HepG2 (cell line): Measurements from ENCODE around the gene ALG9. TPM values are rescaled to one million over a fixed set of nuclear protein-coding genes. Genes with fewer than 3 reads are reported as not detected.
A peak's percentile ranks its signal among the peaks of the same experiment; 100 is the strongest.

Source experiments
- ASH2L ChIP-seq: fragments of 300-600, 200-600 bp; sonication (generic); IDR thresholded peaks from 2 replicates; pipeline ENCODE4 v1.7.0; 2017; ENCODE audit warnings: low read depth, mild to moderate bottlenecking, moderate library complexity, mixed read lengths, low read length; ENCODE audit not compliant: insufficient read length
- CREB1 ChIP-seq, 2 experiments: fragments of 450-650 bp in 1 of 2; IDR thresholded peaks; 2 replicates each; pipeline ENCODE4 v1.6.1; 2016 to 2017; ENCODE audit warnings: control low read depth in 1 of 2, mild to moderate bottlenecking in 1 of 2, missing compliant biosample characterization in 1 of 2, missing genetic modification characterization in 1 of 2
- KLF16 ChIP-seq, 2 experiments: sonication (generic) in 1 of 2; formaldehyde crosslinking in 1 of 2; IDR thresholded peaks; 2 replicates each; pipeline versions ENCODE4 v1.6.1 to v1.8.0; 2016 to 2023; ENCODE audit warnings: missing genetic modification reagents in 2 of 2, missing compliant biosample characterization in 1 of 2
- MTF1 ChIP-seq: sonication (generic); formaldehyde crosslinking; IDR thresholded peaks from 2 replicates; pipeline ENCODE4 v1.5.0; 2020; ENCODE audit warnings: missing genetic modification reagents
- NCOA2 ChIP-seq: sonication (generic); formaldehyde crosslinking; IDR thresholded peaks from 2 replicates; pipeline ENCODE4 v1.8.0; 2022; ENCODE audit warnings: inconsistent platforms
- NR2C2 ChIP-seq: sonication (generic); formaldehyde crosslinking; IDR thresholded peaks from 2 replicates; pipeline ENCODE4 v1.4.0; 2020; ENCODE audit warnings: missing genetic modification reagents, mild to moderate bottlenecking, moderate library complexity, borderline replicate concordance
- REL ChIP-seq: sonication (generic); formaldehyde crosslinking; conservative IDR thresholded peaks from 2 replicates; pipeline ENCODE4 v1.8.0; 2022; ENCODE audit warnings: mild to moderate bottlenecking, missing genetic modification reagents, moderate library complexity
- SCMH1 ChIP-seq: sonication (generic); formaldehyde crosslinking; IDR thresholded peaks from 2 replicates; pipeline ENCODE4 v1.9.0; 2021; ENCODE audit warnings: missing genetic modification reagents, mild to moderate bottlenecking, borderline replicate concordance
- SKI ChIP-seq: fragments of 450-650 bp; IDR thresholded peaks from one replicate; pipeline ENCODE4 v1.6.1; 2018; ENCODE audit warnings: mild to moderate bottlenecking; ENCODE audit not compliant: partially characterized antibody
- SP2 ChIP-seq: sonication (generic); formaldehyde crosslinking; IDR thresholded peaks from 2 replicates; pipeline ENCODE4 v1.5.1; 2020; ENCODE audit warnings: mild to moderate bottlenecking, missing genetic modification reagents
- SSRP1 ChIP-seq: IDR thresholded peaks from 2 replicates; pipeline ENCODE4 v1.6.1; 2016; ENCODE audit warnings: control low read depth
- YEATS4 ChIP-seq: sonication (generic); formaldehyde crosslinking; IDR thresholded peaks from 2 replicates; pipeline ENCODE4 v1.4.0; 2020; ENCODE audit warnings: missing genetic modification reagents, borderline replicate concordance
- ZNF329 ChIP-seq: sonication (generic); formaldehyde crosslinking; IDR thresholded peaks from 2 replicates; pipeline ENCODE4 v1.9.0; 2021; ENCODE audit warnings: low read depth, mild to moderate bottlenecking, missing genetic modification reagents
- polyA plus RNA-seq, 8 experiments: library from polyadenylated mRNA; depleted of rRNA in 3 of 8; stranded (reverse) in 7 of 8; unstranded in 1 of 8; fragments of >200 nt; fragmentation: Illumina TruSeq in 4 of 8; extraction: Trizol in 4 of 8; gene quantifications; 2 replicates each; pipeline versions ENCODE4 v1.2.1 to v1.2.3, GENCODE V29; 2011 to 2016; ENCODE audit warnings: low read depth in 4 of 8, missing spikeins in 1 of 8, mixed read lengths in 1 of 8; ENCODE audit not compliant: insufficient read depth in 1 of 8
- total RNA-seq, 5 experiments: library from RNA; depleted of rRNA; stranded (reverse); fragments of >200 nt; fragmentation: Illumina TruSeq; extraction: Trizol; gene quantifications; 2 replicates each; pipeline ENCODE4 v1.2.3, GENCODE V29; 2016; ENCODE audit warnings: low read depth in 1 of 5
- TF ChIP-seq, protein P1 (sequence below), 2 experiments: fragments of 450-650 bp in 1 of 2; sonication (generic) in 1 of 2; formaldehyde crosslinking in 1 of 2; IDR thresholded peaks; 2 replicates each; pipeline versions ENCODE4 v1.6.1 to v1.8.0; 2016 to 2022; ENCODE audit warnings: antibody characterized with exemption in 1 of 2, mild to moderate bottlenecking in 1 of 2, missing genetic modification reagents in 1 of 2
- TF ChIP-seq, protein P2 (sequence below): IDR thresholded peaks from 2 replicates; pipeline ENCODE4 v1.6.1; 2016; ENCODE audit warnings: mild to moderate bottlenecking

The ALG9 gene
- total and polyA plus RNA-seq, 2 of the 13 experiments (the other 11 are each of a cell fraction or from before 2014, with no cell fraction given): 39.4 to 40.6 TPM

DNA sequence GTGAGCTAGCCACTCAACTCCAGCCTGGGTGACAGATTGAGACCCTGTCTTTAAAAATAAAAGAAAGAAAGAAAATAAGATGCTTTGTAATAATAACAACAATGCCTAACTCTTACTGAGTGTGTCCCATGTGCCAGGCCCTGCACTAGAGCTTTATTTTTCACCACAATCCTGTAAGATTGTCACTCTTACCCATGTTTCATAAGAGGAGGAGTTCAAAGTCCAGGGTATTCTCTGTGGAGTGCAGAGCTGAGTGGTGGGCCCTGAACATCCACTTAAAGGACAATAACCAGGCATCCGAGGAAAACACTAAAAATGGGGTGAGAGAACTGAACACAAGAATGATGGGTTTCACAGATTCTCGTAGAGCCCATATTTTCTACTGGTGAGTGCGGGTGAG, 46.4 kb upstream of the ALG9 start (continued):
- TF ChIP-seq MTF1 (CRISPR knock-in tag) (no peak), SCMH1 (CRISPR knock-in tag) (no peak), KLF16 (CRISPR knock-in tag; IDR thresholded peaks at IDR 0.05) (no peak), SSRP1 (CRISPR knock-in tag) (no peak), ASH2L (no peak), NCOA2 (no peak), SKI (no peak), SP2 (CRISPR knock-in tag) (no peak), ZNF329 (CRISPR knock-in tag) (no peak), CREB1 (IDR thresholded peaks at IDR 0.05) (no peak), CREB1 (CRISPR knock-in tag; IDR thresholded peaks at IDR 0.05) (no peak; the same call in 1 of the 2 replicates), YEATS4 (CRISPR knock-in tag) (0 out of 2 replicates have a peak, but pooled peaks have one; percentile 18), REL (CRISPR knock-in tag) (no peak), NR2C2 (CRISPR knock-in tag) (no peak)
- TF ChIP-seq, protein P1, sequence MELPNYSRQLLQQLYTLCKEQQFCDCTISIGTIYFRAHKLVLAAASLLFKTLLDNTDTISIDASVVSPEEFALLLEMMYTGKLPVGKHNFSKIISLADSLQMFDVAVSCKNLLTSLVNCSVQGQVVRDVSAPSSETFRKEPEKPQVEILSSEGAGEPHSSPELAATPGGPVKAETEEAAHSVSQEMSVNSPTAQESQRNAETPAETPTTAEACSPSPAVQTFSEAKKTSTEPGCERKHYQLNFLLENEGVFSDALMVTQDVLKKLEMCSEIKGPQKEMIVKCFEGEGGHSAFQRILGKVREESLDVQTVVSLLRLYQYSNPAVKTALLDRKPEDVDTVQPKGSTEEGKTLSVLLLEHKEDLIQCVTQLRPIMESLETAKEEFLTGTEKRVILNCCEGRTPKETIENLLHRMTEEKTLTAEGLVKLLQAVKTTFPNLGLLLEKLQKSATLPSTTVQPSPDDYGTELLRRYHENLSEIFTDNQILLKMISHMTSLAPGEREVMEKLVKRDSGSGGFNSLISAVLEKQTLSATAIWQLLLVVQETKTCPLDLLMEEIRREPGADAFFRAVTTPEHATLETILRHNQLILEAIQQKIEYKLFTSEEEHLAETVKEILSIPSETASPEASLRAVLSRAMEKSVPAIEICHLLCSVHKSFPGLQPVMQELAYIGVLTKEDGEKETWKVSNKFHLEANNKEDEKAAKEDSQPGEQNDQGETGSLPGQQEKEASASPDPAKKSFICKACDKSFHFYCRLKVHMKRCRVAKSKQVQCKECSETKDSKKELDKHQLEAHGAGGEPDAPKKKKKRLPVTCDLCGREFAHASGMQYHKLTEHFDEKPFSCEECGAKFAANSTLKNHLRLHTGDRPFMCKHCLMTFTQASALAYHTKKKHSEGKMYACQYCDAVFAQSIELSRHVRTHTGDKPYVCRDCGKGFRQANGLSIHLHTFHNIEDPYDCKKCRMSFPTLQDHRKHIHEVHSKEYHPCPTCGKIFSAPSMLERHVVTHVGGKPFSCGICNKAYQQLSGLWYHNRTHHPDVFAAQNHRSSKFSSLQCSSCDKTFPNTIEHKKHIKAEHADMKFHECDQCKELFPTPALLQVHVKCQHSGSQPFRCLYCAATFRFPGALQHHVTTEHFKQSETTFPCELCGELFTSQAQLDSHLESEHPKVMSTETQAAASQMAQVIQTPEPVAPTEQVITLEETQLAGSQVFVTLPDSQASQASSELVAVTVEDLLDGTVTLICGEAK (IDR thresholded peaks at IDR 0.05): no peak
- TF ChIP-seq, protein P1 (CRISPR knock-in tag; IDR thresholded peaks at IDR 0.05): no peak
- TF ChIP-seq, protein P2, sequence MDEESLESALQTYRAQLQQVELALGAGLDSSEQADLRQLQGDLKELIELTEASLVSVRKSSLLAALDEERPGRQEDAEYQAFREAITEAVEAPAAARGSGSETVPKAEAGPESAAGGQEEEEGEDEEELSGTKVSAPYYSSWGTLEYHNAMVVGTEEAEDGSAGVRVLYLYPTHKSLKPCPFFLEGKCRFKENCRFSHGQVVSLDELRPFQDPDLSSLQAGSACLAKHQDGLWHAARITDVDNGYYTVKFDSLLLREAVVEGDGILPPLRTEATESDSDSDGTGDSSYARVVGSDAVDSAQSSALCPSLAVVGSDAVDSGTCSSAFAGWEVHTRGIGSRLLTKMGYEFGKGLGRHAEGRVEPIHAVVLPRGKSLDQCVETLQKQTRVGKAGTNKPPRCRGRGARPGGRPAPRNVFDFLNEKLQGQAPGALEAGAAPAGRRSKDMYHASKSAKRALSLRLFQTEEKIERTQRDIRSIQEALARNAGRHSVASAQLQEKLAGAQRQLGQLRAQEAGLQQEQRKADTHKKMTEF: no peak
